ENCODE results near the gene CADPS. TPM values are rescaled to one million over a fixed set of nuclear protein-coding genes. Genes with fewer than 3 reads are reported as not detected.

Gene CADPS
- total and polyA plus RNA-seq, 2 experiments from 2014 or later = 49.2 to 63.8 TPM

- Histone ChIP-seq H3K4me3 (peak overlapping the region; percentile 8), H3K27ac (no peak overlapping the region), H3K4me1 (ENCODE audit: low read depth) (no peaks in the 10 kb centered on the region), H3K27me3 (peaks cover 100% of the 10 kb centered on the region), H3K36me3 (no peaks in the 10 kb centered on the region), H3K9me3 (ENCODE audit: low read depth) (no peaks in the 10 kb centered on the region)
- DNase-seq (ENCODE audit: low read depth in 1 of 2, low spot score in 1 of 2) = peak in 1 of 2 donors; percentile 31
- TF ChIP-seq, protein P1, sequence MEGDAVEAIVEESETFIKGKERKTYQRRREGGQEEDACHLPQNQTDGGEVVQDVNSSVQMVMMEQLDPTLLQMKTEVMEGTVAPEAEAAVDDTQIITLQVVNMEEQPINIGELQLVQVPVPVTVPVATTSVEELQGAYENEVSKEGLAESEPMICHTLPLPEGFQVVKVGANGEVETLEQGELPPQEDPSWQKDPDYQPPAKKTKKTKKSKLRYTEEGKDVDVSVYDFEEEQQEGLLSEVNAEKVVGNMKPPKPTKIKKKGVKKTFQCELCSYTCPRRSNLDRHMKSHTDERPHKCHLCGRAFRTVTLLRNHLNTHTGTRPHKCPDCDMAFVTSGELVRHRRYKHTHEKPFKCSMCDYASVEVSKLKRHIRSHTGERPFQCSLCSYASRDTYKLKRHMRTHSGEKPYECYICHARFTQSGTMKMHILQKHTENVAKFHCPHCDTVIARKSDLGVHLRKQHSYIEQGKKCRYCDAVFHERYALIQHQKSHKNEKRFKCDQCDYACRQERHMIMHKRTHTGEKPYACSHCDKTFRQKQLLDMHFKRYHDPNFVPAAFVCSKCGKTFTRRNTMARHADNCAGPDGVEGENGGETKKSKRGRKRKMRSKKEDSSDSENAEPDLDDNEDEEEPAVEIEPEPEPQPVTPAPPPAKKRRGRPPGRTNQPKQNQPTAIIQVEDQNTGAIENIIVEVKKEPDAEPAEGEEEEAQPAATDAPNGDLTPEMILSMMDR (IDR thresholded peaks at IDR 0.05; ENCODE audit: low read depth, low read length) = peak; percentile 13
These were observed 506.3 kb downstream of the CADPS start for GRCh38 chr3:62368705-62369475.

GRCh38 chr3:62368290-62368704 is 506.9 kb downstream of the CADPS start:
- H3K27me3 ChIP-seq = peaks cover 100% of the 10 kb centered on the region
- H3K27ac ChIP-seq = no peak overlapping the region
- H3K4me1 ChIP-seq (ENCODE audit: low read depth) = no peaks in the 10 kb centered on the region
- H3K36me3 ChIP-seq = no peaks in the 10 kb centered on the region
- H3K9me3 ChIP-seq (ENCODE audit: low read depth) = no peaks in the 10 kb centered on the region
- TF ChIP-seq, protein P1 (IDR thresholded peaks at IDR 0.05; ENCODE audit: low read depth, low read length) = no peak
- no peak for DNase-seq (ENCODE audit: low read depth in 1 of 2, low spot score in 1 of 2)
- H3K4me3 ChIP-seq = no peak overlapping the region

DNA sequence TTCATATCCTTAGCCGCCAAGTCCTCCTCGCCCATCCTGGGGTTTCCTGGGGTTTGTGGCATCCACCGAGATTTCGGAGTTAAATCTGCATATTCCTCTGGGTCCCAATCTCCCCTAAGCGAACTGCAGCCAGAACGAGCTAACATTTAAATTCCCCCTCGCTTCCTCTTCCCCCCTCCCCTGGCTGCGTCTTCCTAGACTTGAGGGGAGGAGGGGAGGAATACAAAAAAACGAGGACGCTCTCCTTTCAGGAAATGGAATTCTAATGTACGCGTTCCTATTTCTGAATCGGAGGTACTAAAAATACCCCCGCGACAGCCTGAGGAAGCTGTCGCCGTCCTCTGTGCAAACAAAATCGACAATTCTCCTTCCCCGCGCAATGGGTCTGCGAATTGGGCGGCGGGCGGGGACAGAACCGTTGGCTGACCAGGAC is 507.4 kb downstream of the CADPS start:
- no peak overlapping the region for H3K4me3 ChIP-seq
- no peaks in the 10 kb centered on the region for H3K9me3 ChIP-seq (ENCODE audit: low read depth)
- DNase-seq (ENCODE audit: low read depth in 1 of 2, low spot score in 1 of 2) = no peak

DNA sequence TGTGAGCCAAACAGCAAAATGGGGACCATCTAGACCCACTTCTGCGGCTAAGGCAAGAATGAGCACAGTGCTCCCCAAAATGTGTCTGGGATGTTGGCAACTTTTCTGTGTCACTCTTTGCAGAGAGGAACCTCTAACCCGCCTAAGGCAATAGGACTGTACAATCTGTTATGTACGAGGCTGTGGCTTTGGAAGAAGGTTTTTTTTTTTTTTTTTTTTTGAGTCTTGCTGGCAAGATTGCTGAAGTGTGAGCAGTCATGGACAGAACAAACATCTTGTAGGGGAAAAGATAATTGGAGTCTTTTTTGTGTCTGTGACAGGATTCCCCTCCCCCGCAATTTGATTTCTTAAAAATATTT is 509.1 kb downstream of the CADPS start:
- Histone ChIP-seq H3K27me3 (peaks cover 97% of the 10 kb centered on the region), H3K4me1 (ENCODE audit: low read depth) (no peaks in the 10 kb centered on the region), H3K9me3 (ENCODE audit: low read depth) (no peaks in the 10 kb centered on the region), H3K36me3 (no peaks in the 10 kb centered on the region), H3K27ac (no peak overlapping the region), H3K4me3 (no peak overlapping the region)
- DNase-seq (ENCODE audit: low read depth in 1 of 2, low spot score in 1 of 2) = no peak
- TF ChIP-seq, protein P1 (IDR thresholded peaks at IDR 0.05; ENCODE audit: low read depth, low read length) = no peak

More for the DNA sequence above, 507.4 kb downstream of the CADPS start:
- no peak overlapping the region for H3K27ac ChIP-seq
- TF ChIP-seq, protein P1 (IDR thresholded peaks at IDR 0.05; ENCODE audit: low read depth, low read length) = no peak
- H3K36me3 ChIP-seq = no peaks in the 10 kb centered on the region
- H3K27me3 ChIP-seq = peaks cover 100% of the 10 kb centered on the region
- H3K4me1 ChIP-seq (ENCODE audit: low read depth) = no peaks in the 10 kb centered on the region

DNA sequence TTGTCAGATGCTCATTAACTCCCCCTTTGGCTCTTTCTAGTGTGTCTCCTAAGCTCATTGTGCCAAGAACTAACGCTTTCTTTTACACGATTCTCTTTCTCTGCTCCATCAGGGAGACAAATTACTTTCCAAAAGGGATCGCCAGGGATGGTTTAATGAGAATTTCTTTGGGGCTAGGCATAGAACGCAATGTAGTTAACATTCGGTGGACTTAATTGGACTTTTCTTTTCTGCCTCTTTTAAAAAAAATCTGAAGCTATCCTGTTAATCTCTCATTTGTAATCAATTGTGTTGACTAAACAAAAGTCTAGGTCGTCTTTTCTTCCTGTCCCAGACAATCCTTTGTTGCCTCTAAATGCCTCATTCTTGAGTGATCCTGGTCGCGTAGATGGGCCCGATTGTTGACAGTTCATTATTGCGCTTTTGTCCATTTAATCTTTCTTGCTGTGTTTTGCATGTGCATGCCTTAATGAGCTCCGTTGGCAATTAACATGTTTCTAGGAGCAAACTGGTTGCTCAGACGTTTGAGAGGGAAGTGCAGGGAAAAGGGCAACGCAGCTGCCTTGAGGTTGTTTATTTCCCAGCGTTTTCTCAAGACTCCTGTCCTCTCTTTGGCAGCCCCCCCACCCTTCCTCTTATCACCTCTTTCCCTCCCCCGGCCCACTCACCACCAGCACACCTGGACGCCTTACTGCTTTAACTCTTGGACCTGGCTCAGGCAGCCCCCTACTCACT is 509.7 kb downstream of the CADPS start:
- no peaks in the 10 kb centered on the region for H3K4me1 ChIP-seq (ENCODE audit: low read depth)

More for the DNA sequence above, 509.7 kb downstream of the CADPS start:
- H3K9me3 ChIP-seq (ENCODE audit: low read depth) = no peaks in the 10 kb centered on the region
- TF ChIP-seq, protein P1 (IDR thresholded peaks at IDR 0.05; ENCODE audit: low read depth, low read length) = no peak
- peaks cover 97% of the 10 kb centered on the region for H3K27me3 ChIP-seq
- DNase-seq (ENCODE audit: low read depth in 1 of 2, low spot score in 1 of 2) = no peak
- no peak overlapping the region for H3K27ac ChIP-seq
- H3K4me3 ChIP-seq = no peak overlapping the region
- H3K36me3 ChIP-seq = no peaks in the 10 kb centered on the region
